IMR-90 (cell line): ENCODE measurements around the gene TXNL4A. TPM values are rescaled to one million over a fixed set of nuclear protein-coding genes. Genes with fewer than 3 reads are reported as not detected.

Experiments used
- ATAC-seq: fragments of 200-7000 bp; cut with Tn5 transposase; 2 replicates; pipeline ENCODE4 v1.9.1; 2020; ENCODE audit warnings: low read depth, mild to moderate bottlenecking, moderate library complexity
- BruUV-seq: library from RNA; stranded (reverse); fragments of 400-500 nt; replicated peaks from 2 replicates; lab custom pipeline; 2021; lab: Mats Ljungman, UMichigan
- CTCF ChIA-PET: fragments of 300-600 bp; formaldehyde crosslinking; extraction: SDS; loops from one replicate; lab custom pipeline; 2021; ENCODE audit warnings: antibody characterized with exemption; lab: Yijun Ruan, JAX
- POLR2A ChIA-PET: fragments of 300-600 bp; sonication (Branson Sonifier 250); formaldehyde crosslinking; loops from one replicate; lab custom pipeline; 2022; ENCODE audit warnings: antibody characterized with exemption; ENCODE audit not compliant: unreplicated experiment; lab: Charles Lee
- DNase-seq: peaks from one replicate; pipeline ENCODE4 v3.0.0; 2013
- H2AFZ ChIP-seq: replicated peaks from 2 replicates; pipeline ENCODE3; 2013; ENCODE audit warnings: low read length, mild to moderate bottlenecking; ENCODE audit not compliant: poor library complexity
- H2AK5ac ChIP-seq: 2 replicates; pipeline ENCODE4 v1.6.1; 2013; ENCODE audit warnings: low read depth, low read length, inconsistent platforms
- H2AK9ac ChIP-seq: replicated peaks from 2 replicates; pipeline ENCODE3; 2013; ENCODE audit warnings: mild to moderate bottlenecking, low read depth, low read length, moderate library complexity; ENCODE audit not compliant: poor library complexity
- H2BK120ac ChIP-seq: 2 replicates; pipeline ENCODE4 v1.6.1; 2013; ENCODE audit warnings: low read depth, low read length, inconsistent platforms
- H2BK15ac ChIP-seq: 3 replicates; pipeline ENCODE4 v1.6.1; 2013; ENCODE audit warnings: low read depth, low read length, inconsistent platforms
- H2BK20ac ChIP-seq: 2 replicates; pipeline ENCODE4 v1.6.1; 2013; ENCODE audit warnings: low read depth, mild to moderate bottlenecking, inconsistent platforms, low read length, moderate library complexity
- H2BK5ac ChIP-seq: 2 replicates; pipeline ENCODE4 v1.6.1; 2013; ENCODE audit warnings: mild to moderate bottlenecking, low read depth, low read length, inconsistent platforms; ENCODE audit not compliant: poor library complexity, severe bottlenecking
- H3K14ac ChIP-seq: replicated peaks from 2 replicates; pipeline ENCODE4 v1.6.1; 2013; ENCODE audit warnings: low read depth, low read length, inconsistent platforms
- H3K18ac ChIP-seq: 2 replicates; pipeline ENCODE4 v1.6.1; 2013; ENCODE audit warnings: low read depth, low read length, control low read depth
- H3K23ac ChIP-seq: 2 replicates; pipeline ENCODE4 v1.6.1; 2013; ENCODE audit warnings: low read depth, low read length, inconsistent platforms
- H3K27ac ChIP-seq: 2 replicates; pipeline ENCODE4 v1.5.1; 2013; ENCODE audit warnings: mild to moderate bottlenecking, control low read depth, low read length; ENCODE audit not compliant: insufficient read depth
- H3K27me3 ChIP-seq: 2 replicates; pipeline ENCODE4 v1.6.1; 2013; ENCODE audit warnings: low read length; ENCODE audit not compliant: control insufficient read depth, insufficient read depth
- H3K36me3 ChIP-seq: 2 replicates; pipeline ENCODE4 v1.6.1; 2013; ENCODE audit warnings: low read length, mixed read lengths; ENCODE audit not compliant: control insufficient read depth, insufficient read depth
- H3K4ac ChIP-seq: 2 replicates; pipeline ENCODE4 v1.6.1; 2013; ENCODE audit warnings: low read depth, low read length, inconsistent platforms
- H3K4me1 ChIP-seq: 2 replicates; pipeline ENCODE4 v1.6.1; 2013; ENCODE audit warnings: low read length, mixed read lengths; ENCODE audit not compliant: control insufficient read depth, insufficient read depth
- H3K4me2 ChIP-seq: 2 replicates; pipeline ENCODE4 v1.6.1; 2013; ENCODE audit warnings: low read depth, mild to moderate bottlenecking, control low read depth, low read length, moderate library complexity
- H3K4me3 ChIP-seq: 2 replicates; pipeline ENCODE4 v1.5.1; 2013; ENCODE audit warnings: low read depth, mild to moderate bottlenecking, control low read depth, low read length, moderate library complexity; ENCODE audit not compliant: insufficient read depth
- H3K56ac ChIP-seq: 2 replicates; pipeline ENCODE4 v1.6.1; 2013; ENCODE audit warnings: low read length, inconsistent platforms; ENCODE audit not compliant: insufficient read depth; ENCODE audit errors: extremely low read depth
- H3K79me1 ChIP-seq, 2 experiments: 2 replicates each; pipeline ENCODE4 v1.6.1; 2013; ENCODE audit warnings: low read length in 2 of 2, inconsistent platforms in 1 of 2, low read depth in 1 of 2
- H3K9ac ChIP-seq: 2 replicates; pipeline ENCODE4 v1.6.1; 2013; ENCODE audit warnings: low read depth, low read length, control low read depth
- H3K9me1 ChIP-seq: 2 replicates; pipeline ENCODE4 v1.6.1; 2013; ENCODE audit warnings: low read length, inconsistent platforms; ENCODE audit not compliant: insufficient read depth
- H3K9me3 ChIP-seq: 2 replicates; pipeline ENCODE4 v1.6.1; 2013; ENCODE audit warnings: low read length; ENCODE audit not compliant: control insufficient read depth, insufficient read depth
- H4K20me1 ChIP-seq: 2 replicates; pipeline ENCODE4 v1.6.1; 2013; ENCODE audit warnings: low read length, inconsistent platforms; ENCODE audit not compliant: insufficient read depth
- H4K5ac ChIP-seq: 2 replicates; pipeline ENCODE4 v1.6.1; 2013; ENCODE audit warnings: mild to moderate bottlenecking, low read depth, low read length, control low read depth
- H4K8ac ChIP-seq, 2 experiments: 2 replicates each; pipeline ENCODE4 v1.6.1; 2013; ENCODE audit warnings: low read depth in 2 of 2, low read length in 2 of 2, control low read depth in 1 of 2, inconsistent platforms in 1 of 2
- H4K91ac ChIP-seq: 2 replicates; pipeline ENCODE4 v1.6.1; 2013; ENCODE audit warnings: low read depth, low read length, inconsistent platforms; ENCODE audit not compliant: insufficient read depth
- BHLHE40 ChIP-seq: fragments of 150-350 bp; IDR thresholded peaks from 2 replicates; pipeline ENCODE4 v1.6.1; 2016; ENCODE audit warnings: mild to moderate bottlenecking, low read depth, low read length
- CEBPB ChIP-seq: IDR thresholded peaks from 2 replicates; pipeline ENCODE4 v1.6.1; 2012; ENCODE audit warnings: low read depth, low read length, improper control_type of control experiment
- CHD1 ChIP-seq: IDR thresholded peaks from 2 replicates; pipeline ENCODE4 v1.6.1; 2012; ENCODE audit warnings: low read depth, low read length, improper control_type of control experiment
- FOS ChIP-seq: fragments of 150-350 bp; IDR thresholded peaks from 2 replicates; pipeline ENCODE4 v1.6.1; 2016; ENCODE audit warnings: low read depth, low read length
- MAFK ChIP-seq: IDR thresholded peaks from 2 replicates; pipeline ENCODE4 v1.6.1; 2012; ENCODE audit warnings: low read depth, low read length, improper control_type of control experiment
- MAZ ChIP-seq: IDR thresholded peaks from 2 replicates; pipeline ENCODE4 v1.6.1; 2012; ENCODE audit warnings: low read depth, mild to moderate bottlenecking, low read length, improper control_type of control experiment, moderate library complexity, borderline replicate concordance
- MXI1 ChIP-seq: IDR thresholded peaks from 2 replicates; pipeline ENCODE4 v1.6.1; 2012; ENCODE audit warnings: low read depth, mild to moderate bottlenecking, low read length, moderate library complexity, borderline replicate concordance
- NFE2L2 ChIP-seq: fragments of 150-350 bp; IDR thresholded peaks from 2 replicates; pipeline ENCODE4 v1.6.1; 2016; ENCODE audit warnings: low read depth, mild to moderate bottlenecking, low read length
- POLR2A ChIP-seq: IDR thresholded peaks from 2 replicates; pipeline ENCODE4 v1.6.1; 2012; ENCODE audit warnings: mild to moderate bottlenecking, low read depth, low read length
- RAD21 ChIP-seq: IDR thresholded peaks from 2 replicates; pipeline ENCODE4 v1.6.1; 2012; ENCODE audit warnings: low read length, improper control_type of control experiment
- RCOR1 ChIP-seq: IDR thresholded peaks from 2 replicates; pipeline ENCODE4 v1.6.1; 2012; ENCODE audit warnings: mild to moderate bottlenecking, low read length, improper control_type of control experiment; ENCODE audit not compliant: insufficient replicate concordance
- RFX5 ChIP-seq: IDR thresholded peaks from 2 replicates; pipeline ENCODE4 v1.8.0; 2012; ENCODE audit warnings: low read depth, mild to moderate bottlenecking, low read length, moderate library complexity
- SMC3 ChIP-seq: fragments of 150-350 bp; IDR thresholded peaks from 2 replicates; pipeline ENCODE4 v1.6.1; 2016; ENCODE audit warnings: low read depth, mild to moderate bottlenecking, antibody characterized with exemption, low read length, moderate library complexity
- WGBS, 2 experiments: methylation state at CpG; one replicate each; pipeline versions ENCODE4 v1.1.5 to v1.1.7; 2013; ENCODE audit warnings: missing lambda C conversion rate in 2 of 2; ENCODE audit not compliant: insufficient read length in 1 of 2; ENCODE audit errors: extremely low coverage in 2 of 2; 5-methylcytosine and 5-hydroxymethylcytosine counted together
- dilution Hi-C: fragments of 300-500 bp; cut with HindIII; formaldehyde crosslinking; loops from one replicate; pipeline ENCODE4 v1.14.3; 2018; ENCODE audit warnings: low sequenced_read_pairs; ENCODE audit not compliant: unreplicated experiment
- in situ Hi-C: fragments of 300-500 bp; cut with MboI; formaldehyde crosslinking; loops from 3 replicates; pipeline ENCODE4 v1.14.3; 2019; ENCODE audit warnings: low sequenced_read_pairs, inconsistent platforms, mixed read lengths
- intact Hi-C: fragments of 100-400 bp; cut with micrococcal nuclease; formaldehyde crosslinking; loops from 2 replicates; pipeline ENCODE4 v1.10.0; 2022
- polyA plus RNA-seq, 3 experiments: library from polyadenylated mRNA; depleted of rRNA; stranded (reverse); fragments of >200 nt; gene quantifications; 2 replicates each; pipeline ENCODE4 v1.2.3, GENCODE V29; 2012; ENCODE audit warnings: low replicate concordance in 1 of 3
- total RNA-seq: library from RNA; depleted of rRNA; stranded (reverse); fragments of >200 nt; gene quantifications from 2 replicates; pipeline ENCODE4 v1.2.3, GENCODE V29; 2012
- TF ChIP-seq, protein P1 (sequence below): conservative IDR thresholded peaks from 2 replicates; pipeline ENCODE4 v1.5.1; 2012; ENCODE audit warnings: mild to moderate bottlenecking, low read depth, low read length, improper control_type of control experiment
- TF ChIP-seq, protein P2 (sequence below): fragments of 150-350 bp; IDR thresholded peaks from 2 replicates; pipeline ENCODE4 v1.6.1; 2017; ENCODE audit warnings: mild to moderate bottlenecking, antibody characterized with exemption, low read length, low read depth
- TF ChIP-seq, protein P3 (sequence below): fragments of 150-350 bp; IDR thresholded peaks from 2 replicates; pipeline ENCODE4 v1.6.1; 2016; ENCODE audit warnings: low read depth, mild to moderate bottlenecking, low read length, moderate library complexity, borderline replicate concordance

TXNL4A gene
- total and polyA plus RNA-seq, 2 of the 4 experiments (the other 2 are of a cell fraction): 38.7 to 103 TPM

DNA sequence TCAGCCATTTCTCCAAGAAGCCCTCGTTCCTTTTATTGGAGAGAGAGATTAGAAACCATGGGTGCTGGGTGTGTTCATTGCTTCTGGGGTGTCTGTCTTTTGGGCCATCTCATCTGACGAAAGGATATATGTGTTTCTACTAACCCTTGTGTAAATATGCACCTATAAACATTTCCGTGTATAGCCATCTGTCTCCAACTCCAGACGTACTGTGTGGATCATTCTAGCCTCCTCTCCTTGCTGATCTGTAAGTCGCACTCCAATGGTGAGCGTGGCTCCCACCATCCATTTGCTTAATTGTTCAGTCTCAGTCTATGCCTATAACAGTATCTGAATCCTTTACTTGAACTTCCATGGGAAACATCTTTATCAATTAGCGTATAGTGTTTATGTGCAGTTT lies 47.6 kb upstream of the TXNL4A start:
- no peak overlapping the region for H3K4me3 ChIP-seq
- POLR2A ChIA-PET: no interaction called here

More for the DNA sequence above, 47.6 kb upstream of the TXNL4A start:
- no peaks in the 10 kb centered on the region for H3K9me3 ChIP-seq
- TF ChIP-seq POLR2A (no peak), FOS (no peak), RFX5 (no peak), SMC3 (no peak), MAZ (no peak), NFE2L2 (no peak), CEBPB (no peak), BHLHE40 (no peak), RAD21 (no peak), RCOR1 (no peak), CHD1 (no peak), MAFK (no peak), MXI1 (no peak)
- TF ChIP-seq, protein P1, sequence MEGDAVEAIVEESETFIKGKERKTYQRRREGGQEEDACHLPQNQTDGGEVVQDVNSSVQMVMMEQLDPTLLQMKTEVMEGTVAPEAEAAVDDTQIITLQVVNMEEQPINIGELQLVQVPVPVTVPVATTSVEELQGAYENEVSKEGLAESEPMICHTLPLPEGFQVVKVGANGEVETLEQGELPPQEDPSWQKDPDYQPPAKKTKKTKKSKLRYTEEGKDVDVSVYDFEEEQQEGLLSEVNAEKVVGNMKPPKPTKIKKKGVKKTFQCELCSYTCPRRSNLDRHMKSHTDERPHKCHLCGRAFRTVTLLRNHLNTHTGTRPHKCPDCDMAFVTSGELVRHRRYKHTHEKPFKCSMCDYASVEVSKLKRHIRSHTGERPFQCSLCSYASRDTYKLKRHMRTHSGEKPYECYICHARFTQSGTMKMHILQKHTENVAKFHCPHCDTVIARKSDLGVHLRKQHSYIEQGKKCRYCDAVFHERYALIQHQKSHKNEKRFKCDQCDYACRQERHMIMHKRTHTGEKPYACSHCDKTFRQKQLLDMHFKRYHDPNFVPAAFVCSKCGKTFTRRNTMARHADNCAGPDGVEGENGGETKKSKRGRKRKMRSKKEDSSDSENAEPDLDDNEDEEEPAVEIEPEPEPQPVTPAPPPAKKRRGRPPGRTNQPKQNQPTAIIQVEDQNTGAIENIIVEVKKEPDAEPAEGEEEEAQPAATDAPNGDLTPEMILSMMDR: no peak
- TF ChIP-seq, protein P2, sequence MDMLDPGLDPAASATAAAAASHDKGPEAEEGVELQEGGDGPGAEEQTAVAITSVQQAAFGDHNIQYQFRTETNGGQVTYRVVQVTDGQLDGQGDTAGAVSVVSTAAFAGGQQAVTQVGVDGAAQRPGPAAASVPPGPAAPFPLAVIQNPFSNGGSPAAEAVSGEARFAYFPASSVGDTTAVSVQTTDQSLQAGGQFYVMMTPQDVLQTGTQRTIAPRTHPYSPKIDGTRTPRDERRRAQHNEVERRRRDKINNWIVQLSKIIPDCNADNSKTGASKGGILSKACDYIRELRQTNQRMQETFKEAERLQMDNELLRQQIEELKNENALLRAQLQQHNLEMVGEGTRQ: no peak
- TF ChIP-seq, protein P3, sequence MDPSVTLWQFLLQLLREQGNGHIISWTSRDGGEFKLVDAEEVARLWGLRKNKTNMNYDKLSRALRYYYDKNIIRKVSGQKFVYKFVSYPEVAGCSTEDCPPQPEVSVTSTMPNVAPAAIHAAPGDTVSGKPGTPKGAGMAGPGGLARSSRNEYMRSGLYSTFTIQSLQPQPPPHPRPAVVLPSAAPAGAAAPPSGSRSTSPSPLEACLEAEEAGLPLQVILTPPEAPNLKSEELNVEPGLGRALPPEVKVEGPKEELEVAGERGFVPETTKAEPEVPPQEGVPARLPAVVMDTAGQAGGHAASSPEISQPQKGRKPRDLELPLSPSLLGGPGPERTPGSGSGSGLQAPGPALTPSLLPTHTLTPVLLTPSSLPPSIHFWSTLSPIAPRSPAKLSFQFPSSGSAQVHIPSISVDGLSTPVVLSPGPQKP: no peak
- no peak overlapping the region for H2BK5ac ChIP-seq
- H3K14ac ChIP-seq: no peak overlapping the region
- H3K56ac ChIP-seq: no peak overlapping the region
- H2AK5ac ChIP-seq: no peak overlapping the region
- H3K9me1 ChIP-seq: peaks cover 11% of the 10 kb centered on the region
- no TSS peak for BruUV-seq
- DNase-seq: no peak
- no peak overlapping the region for H2BK20ac ChIP-seq
- no peak overlapping the region for H4K8ac ChIP-seq
- no peak overlapping the region for H4K5ac ChIP-seq
- no peak overlapping the region for H3K18ac ChIP-seq
- H3K79me1 ChIP-seq: peaks cover 20 to 50% of the 10 kb centered on the region in 2 experiments
- H3K23ac ChIP-seq: peak overlapping the region; percentile 65; the same call in 1 of the 2 replicates
- H3K4ac ChIP-seq: no peak overlapping the region; the same call in 1 of the 2 replicates
- no peak overlapping the region for H2AFZ ChIP-seq
- H3K27ac ChIP-seq: no peak overlapping the region
- no peaks in the 10 kb centered on the region for H3K27me3 ChIP-seq
- no peak overlapping the region for H4K91ac ChIP-seq
- in situ Hi-C loops: no loop called here
- H3K4me2 ChIP-seq: no peak overlapping the region; the same call in 1 of the 2 replicates
- peaks cover 3% of the 10 kb centered on the region; the same call in 1 of the 2 replicates for H3K4me1 ChIP-seq
- 82% methylated on average over 4 of the region's 7 CpGs; no CpG with 5 or more reads in 1 of the 2 experiments for WGBS, 2 experiments
- H2AK9ac ChIP-seq: no peak overlapping the region
- H4K20me1 ChIP-seq: peaks cover 3% of the 10 kb centered on the region; the same call in 1 of the 2 replicates
- intact Hi-C loops: loop anchor here (2.0 to 10.0 kb wide), 2 partner anchors 111 to 341 kb away; no protein-coding TSS in a partner anchor
- H3K9ac ChIP-seq: no peak overlapping the region
- no peak overlapping the region for H2BK15ac ChIP-seq
- H3K36me3 ChIP-seq: peaks cover 8% of the 10 kb centered on the region
- H2BK120ac ChIP-seq: no peak overlapping the region
- CTCF ChIA-PET: no interaction called here
- dilution Hi-C loops: no loop called here
- no peak for ATAC-seq
